SH-SY5Y (cell line): Measurements from ENCODE around the gene SHCBP1.

Experiments
- GATA2 ChIP-seq: IDR thresholded peaks from 2 replicates; pipeline ENCODE4 v1.6.1; 2011; ENCODE audit warnings: mild to moderate bottlenecking, low read depth, low read length
- GATA3 ChIP-seq: IDR thresholded peaks from 2 replicates; pipeline ENCODE4 v1.6.1; 2011; ENCODE audit warnings: low read depth, mild to moderate bottlenecking, low read length, moderate library complexity

GRCh38 chr16:46621934-46622676, 926 bp upstream of the SHCBP1 start:
- no peak for TF ChIP-seq GATA3
- no peak for TF ChIP-seq GATA2
